Endothelial cell of umbilical vein (primary cell): ENCODE measurements around the gene IKZF4. TPM values are rescaled to one million over a fixed set of nuclear protein-coding genes. Genes with fewer than 3 reads are reported as not detected.

ENCODE experiments used
- BruUV-seq: library from RNA; stranded (reverse); fragments of 400-500 nt; replicated peaks from 2 replicates; lab custom pipeline; 2021; lab: Mats Ljungman, UMichigan
- CTCF ChIA-PET: fragments of 300-600, 350-600 bp; sonication (Branson Sonifier 250); formaldehyde crosslinking; loops from one replicate; lab custom pipeline; 2021; ENCODE audit warnings: antibody characterized with exemption, inconsistent platforms; lab: Charles Lee
- POLR2A ChIA-PET: fragments of 300-600, 350-600 bp; sonication (Branson Sonifier 250); formaldehyde crosslinking; loops from one replicate; lab custom pipeline; 2021; ENCODE audit warnings: antibody characterized with exemption, inconsistent platforms; lab: Charles Lee
- DNase-seq: peaks from one replicate; pipeline ENCODE4 v3.0.0-alpha.2; 2011; ENCODE audit warnings: low read depth, low spot score
- FAIRE-seq: peaks from 2 replicates; lab custom pipeline; 2011; peaks lifted over from hg19 to GRCh38; lab: Jason Lieb, UNC
- H2AFZ ChIP-seq: 2 replicates; pipeline ENCODE4 v1.6.0; 2012; ENCODE audit warnings: low read depth, low read length, control low read depth, inconsistent platforms
- H3K27ac ChIP-seq: 2 replicates; pipeline ENCODE4 v1.5.1; 2011; ENCODE audit warnings: low read depth, mild to moderate bottlenecking, control low read depth, low read length, moderate library complexity; ENCODE audit not compliant: insufficient read depth
- H3K27me3 ChIP-seq, 2 experiments: 2 replicates each; pipeline versions ENCODE4 v1.6.0 to v1.6.1; 2011; ENCODE audit warnings: low read length in 2 of 2, mixed read lengths in 1 of 2; ENCODE audit not compliant: control insufficient read depth in 2 of 2, insufficient read depth in 2 of 2
- H3K36me3 ChIP-seq, 2 experiments: 2 replicates in 1 of 2; 3 replicates in 1 of 2; pipeline ENCODE4 v1.5.1; 2011; ENCODE audit warnings: low read length in 2 of 2, mild to moderate bottlenecking in 1 of 2, moderate library complexity in 1 of 2; ENCODE audit not compliant: control insufficient read depth in 2 of 2, insufficient read depth in 2 of 2; ENCODE audit errors: extremely low read depth in 1 of 2
- H3K4me1 ChIP-seq: 3 replicates; pipeline ENCODE4 v1.5.1; 2011; ENCODE audit warnings: mild to moderate bottlenecking, low read length; ENCODE audit not compliant: control insufficient read depth, insufficient read depth; ENCODE audit errors: extremely low read depth
- H3K4me2 ChIP-seq: 2 replicates; pipeline ENCODE4 v1.6.1; 2011; ENCODE audit warnings: low read length, control low read depth, mixed read lengths; ENCODE audit not compliant: insufficient read depth
- H3K4me3 ChIP-seq, 3 experiments: fragments of 200-600 bp in 1 of 3; sonication (generic), shearing (Covaris generic) in 1 of 3; replicated peaks in 1 of 3; 2 replicates each; pipeline ENCODE4 v1.5.1; 2011 to 2016; ENCODE audit warnings: control low read depth in 3 of 3, low read length in 3 of 3, mild to moderate bottlenecking in 2 of 3, inconsistent platforms in 1 of 3, low read depth in 1 of 3, moderate library complexity in 1 of 3; ENCODE audit not compliant: insufficient read depth in 1 of 3
- H3K79me2 ChIP-seq: 2 replicates; pipeline ENCODE4 v1.6.0; 2012; ENCODE audit warnings: low read length, inconsistent platforms; ENCODE audit not compliant: control insufficient read depth, insufficient read depth
- H3K9ac ChIP-seq: replicated peaks from 2 replicates; pipeline ENCODE3; 2011; ENCODE audit warnings: low read length, control low read depth; ENCODE audit not compliant: insufficient read depth; ENCODE audit errors: extremely low read depth
- H3K9me1 ChIP-seq: replicated peaks from 3 replicates; pipeline ENCODE4 v1.6.0; 2011; ENCODE audit warnings: mild to moderate bottlenecking, low read length; ENCODE audit not compliant: control insufficient read depth, insufficient read depth; ENCODE audit errors: extremely low read depth
- H3K9me3 ChIP-seq: replicated peaks from 2 replicates; pipeline ENCODE4 v1.5.1; 2012; ENCODE audit warnings: low read length, inconsistent platforms; ENCODE audit not compliant: control insufficient read depth, insufficient read depth
- H4K20me1 ChIP-seq: replicated peaks from 2 replicates; pipeline ENCODE3; 2011; ENCODE audit warnings: mild to moderate bottlenecking, low read length; ENCODE audit not compliant: control insufficient read depth, insufficient read depth; ENCODE audit errors: extremely low read depth
- CTCF ChIP-seq, 2 donors: IDR thresholded peaks; 1 replicate in 1 of 2; 2 replicates in 1 of 2; pipeline ENCODE4 v1.5.1; 2011; ENCODE audit warnings: low read length in 2 of 2, mild to moderate bottlenecking in 2 of 2, moderate library complexity in 2 of 2, control low read depth in 1 of 2, inconsistent platforms in 1 of 2, low read depth in 1 of 2; ENCODE audit not compliant: insufficient read depth in 1 of 2; ENCODE audit errors: extremely low read depth in 1 of 2
- EZH2 ChIP-seq: IDR thresholded peaks from 2 replicates; pipeline ENCODE4 v1.6.1; 2012; ENCODE audit warnings: borderline replicate concordance, low read depth, mild to moderate bottlenecking, moderate library complexity, low read length, inconsistent platforms; ENCODE audit not compliant: severe bottlenecking
- FOS ChIP-seq: IDR thresholded peaks from 2 replicates; pipeline ENCODE4 v1.6.1; 2011; ENCODE audit warnings: mild to moderate bottlenecking, low read length, moderate library complexity, borderline replicate concordance; ENCODE audit not compliant: insufficient read depth
- GATA2 ChIP-seq: IDR thresholded peaks from 2 replicates; pipeline ENCODE4 v1.7.0; 2011; ENCODE audit warnings: low read depth, mild to moderate bottlenecking, moderate library complexity, mixed read lengths, low read length; ENCODE audit not compliant: insufficient read length, insufficient read depth
- JUN ChIP-seq: IDR thresholded peaks from 2 replicates; pipeline ENCODE4 v1.6.1; 2011; ENCODE audit warnings: borderline replicate concordance, low read depth; ENCODE audit not compliant: insufficient read length, insufficient read depth
- MYC ChIP-seq: IDR thresholded peaks from one replicate; pipeline ENCODE4 v1.6.1; 2011; ENCODE audit warnings: mild to moderate bottlenecking, low read depth, low read length
- POLR2A ChIP-seq: IDR thresholded peaks from 2 replicates; pipeline ENCODE4 v1.6.1; 2012; ENCODE audit warnings: low read depth, mild to moderate bottlenecking, control low read depth, low read length
- POLR2AphosphoS5 ChIP-seq: IDR thresholded peaks from 2 replicates; pipeline ENCODE4 v1.6.1; 2012; ENCODE audit warnings: low read depth, mild to moderate bottlenecking, control low read depth, low read length, moderate library complexity; ENCODE audit not compliant: insufficient read depth
- dilution Hi-C: fragments of 300-500 bp; cut with MboI; formaldehyde crosslinking; loops from one replicate; pipeline ENCODE4 v1.15.0; 2019; ENCODE audit warnings: low sequenced_read_pairs; ENCODE audit not compliant: extremely low pct_ligation_motif_present
- intact Hi-C: fragments of 100-400 bp; cut with micrococcal nuclease; formaldehyde crosslinking; loops from one replicate; pipeline ENCODE4 v1.10.0; 2022
- polyA plus RNA-seq, 4 experiments: library from polyadenylated mRNA; depleted of rRNA in 3 of 4; stranded (reverse) in 3 of 4; unstranded in 1 of 4; fragments of >200 nt; gene quantifications; 2 replicates each; pipeline versions ENCODE4 v1.2.1 to v1.2.3, GENCODE V29; 2011 to 2012; ENCODE audit warnings: missing spikeins in 1 of 4
- total RNA-seq: library from RNA; stranded (reverse); gene quantifications from 2 replicates; pipeline ENCODE4 v1.2.3, GENCODE V29; 2021
- TF ChIP-seq, protein P1 (sequence below): IDR thresholded peaks from 2 replicates; pipeline ENCODE4 v1.6.1; 2011; ENCODE audit not compliant: insufficient read depth, insufficient read length

Gene IKZF4
- total and polyA plus RNA-seq, 2 donors (not counting 3 experiments of a cell fraction or from before 2014, with no cell fraction given) = 3.4 to 5.4 TPM

DNA sequence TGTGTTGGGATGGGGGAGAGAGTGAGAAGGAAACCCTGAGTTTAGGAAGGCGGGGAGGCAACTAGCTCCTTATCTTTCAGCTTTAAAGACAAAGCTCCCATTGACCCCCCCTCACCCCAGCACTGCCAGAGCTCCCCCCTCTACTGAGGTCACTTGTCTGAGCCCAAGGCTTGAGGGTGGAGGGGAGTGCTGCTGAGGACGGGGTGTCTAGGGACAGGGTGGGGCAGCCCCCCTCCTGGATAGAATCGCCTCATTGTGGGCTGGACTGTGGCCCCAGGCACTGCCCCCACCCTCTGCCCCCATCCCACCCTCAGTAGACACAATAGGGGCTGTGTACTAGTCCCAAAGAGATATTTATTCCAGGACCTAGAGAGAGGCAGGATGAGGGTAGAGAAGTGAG lies 62.1 kb downstream of the IKZF4 start:
- Histone ChIP-seq H3K4me1 (peaks cover 15% of the 10 kb centered on the region), H3K9me3 (no peaks in the 10 kb centered on the region), H3K4me2 (no peak overlapping the region), H3K9me1 (no peaks in the 10 kb centered on the region), H3K27ac (no peak overlapping the region), H3K27me3 (peaks cover 2 to 4% of the 10 kb centered on the region in 2 experiments), H4K20me1 (no peaks in the 10 kb centered on the region), H3K79me2 (no peaks in the 10 kb centered on the region), H2AFZ (no peak overlapping the region), H3K9ac (no peak overlapping the region), H3K4me3 (no peak overlapping the region), H3K36me3 (no peaks in the 10 kb centered on the region)
- intact Hi-C loops (no loop called here), dilution Hi-C loops (no loop called here)
- no peak for DNase-seq
- no TSS peak for BruUV-seq
- ChIA-PET POLR2A (no interaction called here), CTCF (interaction anchor here (1.2 to 5.0 kb wide), 2 partner anchors 21 to 36 kb away, joined by 3 to 59 read pairs; partner anchors contain the start of gene PA2G4)
- TF ChIP-seq POLR2AphosphoS5 = no peak
- TF ChIP-seq FOS = no peak
- TF ChIP-seq, protein P1, sequence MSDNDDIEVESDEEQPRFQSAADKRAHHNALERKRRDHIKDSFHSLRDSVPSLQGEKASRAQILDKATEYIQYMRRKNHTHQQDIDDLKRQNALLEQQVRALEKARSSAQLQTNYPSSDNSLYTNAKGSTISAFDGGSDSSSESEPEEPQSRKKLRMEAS = no peak
- TF ChIP-seq GATA2 = no peak
- TF ChIP-seq POLR2A = no peak
- TF ChIP-seq EZH2 = no peak
- no peak for TF ChIP-seq JUN
- no peak for TF ChIP-seq CTCF (IDR thresholded peaks at IDR 0.05; ENCODE audit: extremely low read depth in 1 of 2, insufficient read depth in 1 of 2, low read depth in 1 of 2, low read length in 2 of 2)
- no peak for TF ChIP-seq MYC
- no peak for FAIRE-seq
